Lower lobe of right lung (tissue), 2 donors: ENCODE results near the gene FBLIM1. TPM values are rescaled to one million over a fixed set of nuclear protein-coding genes. Genes with fewer than 3 reads are reported as not detected.

Source experiments
- ATAC-seq, 2 donors: fragments of 200-7000 bp; cut with Tn5 transposase; one replicate each; pipeline ENCODE4 v1.9.1; 2020 to 2022; ENCODE audit warnings: mild to moderate bottlenecking in 2 of 2, moderate library complexity in 2 of 2
- DNase-seq: peaks from one replicate; pipeline ENCODE4 v3.0.0-alpha.2; 2020
- H3K27ac ChIP-seq: fragments of 200-600 bp; one replicate; pipeline ENCODE4 v1.8.0; 2022
- H3K27me3 ChIP-seq: fragments of 200-600 bp; one replicate; pipeline ENCODE4 v1.8.0; 2022; ENCODE audit warnings: low read depth
- H3K36me3 ChIP-seq: fragments of 200-600 bp; one replicate; pipeline ENCODE4 v1.8.0; 2022; ENCODE audit warnings: mild to moderate bottlenecking
- H3K4me1 ChIP-seq: fragments of 200-600 bp; one replicate; pipeline ENCODE4 v1.8.0; 2022
- H3K4me3 ChIP-seq: fragments of 200-600 bp; one replicate; pipeline ENCODE4 v1.8.0; 2022; ENCODE audit warnings: mild to moderate bottlenecking
- H3K9me3 ChIP-seq: fragments of 200-600 bp; one replicate; pipeline ENCODE4 v1.8.0; 2022
- intact Hi-C: fragments of 100-400 bp; cut with DNase I; formaldehyde crosslinking; loops from one replicate; pipeline ENCODE4 v1.11.0; 2022
- total RNA-seq: library from RNA; stranded (reverse); fragmentation: NEBNext Ultra II Directional; extraction: Animal tissue kit (Norgen Biotek cat#: 25700); gene quantifications from one replicate; pipeline ENCODE4 v1.2.1, GENCODE V29; 2021
- TF ChIP-seq, protein P1 (sequence below): fragments of 200-600 bp; IDR thresholded peaks from one replicate; pipeline ENCODE4 v1.8.0; 2022; ENCODE audit warnings: antibody characterized with exemption, mild to moderate bottlenecking
- donor health status: DM: no; HTN: yes; CAD: no; lungs with severe emphysema.

Gene FBLIM1
- total RNA-seq, 1 donor from 2014 or later = 20.1 TPM

DNA sequence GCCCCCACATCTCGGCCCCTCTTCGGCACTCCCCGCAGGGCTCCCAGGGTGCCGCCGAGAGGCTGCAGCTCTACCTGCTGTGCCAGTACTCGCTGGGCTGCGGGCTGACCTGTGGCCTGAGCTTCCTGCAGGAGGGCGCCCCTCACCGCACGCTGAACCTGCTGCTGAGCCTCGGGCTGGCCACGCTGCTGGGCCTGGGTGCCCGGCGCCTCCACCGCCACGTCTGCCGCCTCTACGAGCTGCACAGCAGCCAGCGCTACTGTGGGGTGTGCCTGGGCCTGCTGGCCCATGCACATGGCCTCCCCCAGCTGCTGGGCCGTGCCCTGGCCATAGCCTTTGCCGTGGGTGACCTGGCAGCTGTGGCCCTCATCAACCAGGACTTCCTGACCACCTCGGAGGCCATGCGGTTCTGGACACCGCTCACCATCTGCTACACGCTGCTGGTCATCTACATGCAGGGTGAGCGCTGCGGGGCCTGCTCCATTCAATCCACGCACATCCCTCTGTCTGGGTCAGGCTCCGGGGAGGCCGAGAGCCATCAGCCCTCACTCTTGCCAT, 14.4 kb upstream of the FBLIM1 start:
- no peaks in the 10 kb centered on the region for H3K27me3 ChIP-seq
- no peaks in the 10 kb centered on the region for H3K9me3 ChIP-seq
- peaks cover 6% of the 10 kb centered on the region for H3K4me1 ChIP-seq
- ATAC-seq (no peak), DNase-seq (peak; percentile 47)
- H3K36me3 ChIP-seq = no peaks in the 10 kb centered on the region
- no peak overlapping the region for H3K4me3 ChIP-seq
- TF ChIP-seq, protein P1, sequence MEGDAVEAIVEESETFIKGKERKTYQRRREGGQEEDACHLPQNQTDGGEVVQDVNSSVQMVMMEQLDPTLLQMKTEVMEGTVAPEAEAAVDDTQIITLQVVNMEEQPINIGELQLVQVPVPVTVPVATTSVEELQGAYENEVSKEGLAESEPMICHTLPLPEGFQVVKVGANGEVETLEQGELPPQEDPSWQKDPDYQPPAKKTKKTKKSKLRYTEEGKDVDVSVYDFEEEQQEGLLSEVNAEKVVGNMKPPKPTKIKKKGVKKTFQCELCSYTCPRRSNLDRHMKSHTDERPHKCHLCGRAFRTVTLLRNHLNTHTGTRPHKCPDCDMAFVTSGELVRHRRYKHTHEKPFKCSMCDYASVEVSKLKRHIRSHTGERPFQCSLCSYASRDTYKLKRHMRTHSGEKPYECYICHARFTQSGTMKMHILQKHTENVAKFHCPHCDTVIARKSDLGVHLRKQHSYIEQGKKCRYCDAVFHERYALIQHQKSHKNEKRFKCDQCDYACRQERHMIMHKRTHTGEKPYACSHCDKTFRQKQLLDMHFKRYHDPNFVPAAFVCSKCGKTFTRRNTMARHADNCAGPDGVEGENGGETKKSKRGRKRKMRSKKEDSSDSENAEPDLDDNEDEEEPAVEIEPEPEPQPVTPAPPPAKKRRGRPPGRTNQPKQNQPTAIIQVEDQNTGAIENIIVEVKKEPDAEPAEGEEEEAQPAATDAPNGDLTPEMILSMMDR = no peak
- intact Hi-C loops = no loop called here
- no peak overlapping the region for H3K27ac ChIP-seq

DNA sequence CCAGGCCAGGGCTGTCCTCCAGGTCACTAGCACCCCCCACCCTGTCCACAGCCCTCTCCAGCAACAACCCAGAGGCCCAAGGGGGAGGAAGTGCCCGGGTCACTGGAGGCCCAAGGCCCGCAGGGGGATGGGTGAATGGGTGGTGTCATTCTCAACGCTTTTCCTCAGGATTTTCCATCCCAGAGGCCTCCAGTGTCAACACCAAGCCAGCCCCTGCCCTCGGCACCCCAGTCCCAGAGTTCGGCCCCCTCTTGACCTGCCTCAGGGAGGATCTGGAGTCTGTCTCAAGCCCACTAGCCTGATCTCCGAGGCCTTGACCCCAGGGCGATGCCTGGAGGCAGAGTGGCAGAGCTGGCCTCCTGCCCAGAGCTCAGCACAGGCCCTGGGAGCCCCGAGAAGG, 11.2 kb upstream of the FBLIM1 start:
- DNase-seq = no peak
- no peak for ATAC-seq
- Histone ChIP-seq H3K27me3 (no peaks in the 10 kb centered on the region), H3K9me3 (no peaks in the 10 kb centered on the region), H3K36me3 (no peaks in the 10 kb centered on the region), H3K4me1 (peaks cover 18% of the 10 kb centered on the region), H3K27ac (no peak overlapping the region), H3K4me3 (no peak overlapping the region)
- TF ChIP-seq, protein P1 = no peak
- intact Hi-C loops = no loop called here

DNA sequence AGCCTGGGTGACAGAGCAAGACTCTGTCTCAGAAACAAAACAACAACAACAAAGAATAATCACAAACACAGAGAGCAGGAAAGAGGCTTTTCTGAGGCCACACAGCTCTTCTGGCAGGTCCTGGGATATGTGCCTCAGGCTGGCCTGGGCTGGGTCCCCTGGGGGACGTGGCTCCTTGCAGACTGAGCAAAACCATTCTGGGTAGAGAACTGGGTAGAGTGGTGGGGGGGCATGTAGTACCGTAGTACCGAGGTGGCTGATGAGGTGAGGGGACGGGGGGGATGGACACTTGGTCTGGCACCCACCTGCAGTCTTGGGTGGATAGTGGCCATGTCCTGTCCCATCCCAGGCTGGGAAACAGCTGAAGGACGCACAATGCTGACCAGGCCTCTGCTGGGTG, 10.3 kb upstream of the FBLIM1 start:
- intact Hi-C loops = no loop called here
- ATAC-seq (no peak), DNase-seq (no peak)
- TF ChIP-seq, protein P1 = no peak
- H3K9me3 ChIP-seq = no peaks in the 10 kb centered on the region
- H3K4me3 ChIP-seq = no peak overlapping the region
- H3K4me1 ChIP-seq = peaks cover 18% of the 10 kb centered on the region
- no peaks in the 10 kb centered on the region for H3K27me3 ChIP-seq
- no peaks in the 10 kb centered on the region for H3K36me3 ChIP-seq
- no peak overlapping the region for H3K27ac ChIP-seq

- Histone ChIP-seq H3K27me3 (no peaks in the 10 kb centered on the region), H3K27ac (peak overlapping the region; percentile 47), H3K4me3 (no peak overlapping the region), H3K9me3 (no peaks in the 10 kb centered on the region), H3K36me3 (no peaks in the 10 kb centered on the region), H3K4me1 (peaks cover 18% of the 10 kb centered on the region)
- no peak for ATAC-seq
- DNase-seq = no peak
- TF ChIP-seq, protein P1 = no peak
- intact Hi-C loops = no loop called here
Measured at GRCh38 chr1:15748690-15749398, 9.8 kb upstream of the FBLIM1 start.

- intact Hi-C loops = no loop called here
- peak; percentile 49 to 59 for ATAC-seq
- no peaks in the 10 kb centered on the region for H3K36me3 ChIP-seq
- TF ChIP-seq, protein P1 = no peak
- no peaks in the 10 kb centered on the region for H3K9me3 ChIP-seq
- peak overlapping the region; percentile 47 for H3K27ac ChIP-seq
- H3K27me3 ChIP-seq = no peaks in the 10 kb centered on the region
- DNase-seq = peak; percentile 65
- H3K4me1 ChIP-seq = peaks cover 18% of the 10 kb centered on the region
- H3K4me3 ChIP-seq = no peak overlapping the region
Measured at GRCh38 chr1:15749399-15750291, 8.9 kb upstream of the FBLIM1 start.
